Measurements from ENCODE around the gene ADAD2. TPM values are rescaled to one million over a fixed set of nuclear protein-coding genes. Genes with fewer than 3 reads are reported as not detected.
A peak's percentile ranks its signal among the peaks of the same experiment; 100 is the strongest.

The ADAD2 gene
- total RNA-seq, 4 donors from 2014 or later = not detected

GRCh38 chr16:84183572-84183875 lies 7.4 kb upstream of the ADAD2 start:
- no peaks in the 10 kb centered on the region for H3K27me3 ChIP-seq
- DNase-seq (no peak), ATAC-seq (no peak)
- intact Hi-C loops (cut with DNase I; ENCODE audit: low total_unique reads) (no loop called here), in situ Hi-C loops (cut with MboI; ENCODE audit: low sequenced_read_pairs in 4 of 4) (loop anchor here in 3 of 4 donors (10.0 to 25.0 kb wide), 5 partner anchors 96 to 371 kb away; partner anchors contain the start of genes OSGIN1 (in 2 of the 3), HSBP1 (in 1 of the 3) and NECAB2 (in 1 of the 3))
- H3K4me3 ChIP-seq = no peak overlapping the region
- peaks cover 0 to 52% of the 10 kb centered on the region in 2 donors for H3K36me3 ChIP-seq
- TF ChIP-seq, protein P1, sequence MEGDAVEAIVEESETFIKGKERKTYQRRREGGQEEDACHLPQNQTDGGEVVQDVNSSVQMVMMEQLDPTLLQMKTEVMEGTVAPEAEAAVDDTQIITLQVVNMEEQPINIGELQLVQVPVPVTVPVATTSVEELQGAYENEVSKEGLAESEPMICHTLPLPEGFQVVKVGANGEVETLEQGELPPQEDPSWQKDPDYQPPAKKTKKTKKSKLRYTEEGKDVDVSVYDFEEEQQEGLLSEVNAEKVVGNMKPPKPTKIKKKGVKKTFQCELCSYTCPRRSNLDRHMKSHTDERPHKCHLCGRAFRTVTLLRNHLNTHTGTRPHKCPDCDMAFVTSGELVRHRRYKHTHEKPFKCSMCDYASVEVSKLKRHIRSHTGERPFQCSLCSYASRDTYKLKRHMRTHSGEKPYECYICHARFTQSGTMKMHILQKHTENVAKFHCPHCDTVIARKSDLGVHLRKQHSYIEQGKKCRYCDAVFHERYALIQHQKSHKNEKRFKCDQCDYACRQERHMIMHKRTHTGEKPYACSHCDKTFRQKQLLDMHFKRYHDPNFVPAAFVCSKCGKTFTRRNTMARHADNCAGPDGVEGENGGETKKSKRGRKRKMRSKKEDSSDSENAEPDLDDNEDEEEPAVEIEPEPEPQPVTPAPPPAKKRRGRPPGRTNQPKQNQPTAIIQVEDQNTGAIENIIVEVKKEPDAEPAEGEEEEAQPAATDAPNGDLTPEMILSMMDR (IDR thresholded peaks at IDR 0.05 in 4 of 5, conservative IDR thresholded peaks at IDR 0.05 in 1 of 5) = no peak
- TF ChIP-seq POLR2A (IDR thresholded peaks at IDR 0.05) = no peak
- H3K9me3 ChIP-seq = no peaks in the 10 kb centered on the region
- peak overlapping the region in 3 of 4 donors; percentile 62 to 82 (median 81) for H3K27ac ChIP-seq
- peaks cover 0 to 8% of the 10 kb centered on the region in 2 donors for H3K4me1 ChIP-seq

- no peak for TF ChIP-seq POLR2A (IDR thresholded peaks at IDR 0.05)
- TF ChIP-seq, protein P1 (IDR thresholded peaks at IDR 0.05 in 4 of 5, conservative IDR thresholded peaks at IDR 0.05 in 1 of 5) = peak in 2 of 5 experiments; percentile 33 to 35
- no peak for ATAC-seq
- Histone ChIP-seq H3K4me3 (no peak overlapping the region), H3K36me3 (peaks cover 0 to 48% of the 10 kb centered on the region in 2 donors), H3K9me3 (no peaks in the 10 kb centered on the region), H3K27ac (peak overlapping the region in 3 of 4 donors; percentile 62 to 82 (median 81)), H3K27me3 (no peaks in the 10 kb centered on the region), H3K4me1 (peaks cover 0 to 8% of the 10 kb centered on the region in 2 donors)
- in situ Hi-C loops (cut with MboI; ENCODE audit: low sequenced_read_pairs in 4 of 4) = loop anchor here in 3 of 4 donors (10.0 to 25.0 kb wide), 5 partner anchors 97 to 372 kb away; partner anchors contain the start of genes OSGIN1 (in 2 of the 3), HSBP1 (in 1 of the 3) and NECAB2 (in 1 of the 3)
- DNase-seq = no peak
- intact Hi-C loops (cut with DNase I; ENCODE audit: low total_unique reads) = no loop called here
These were observed 6.9 kb upstream of the ADAD2 start for GRCh38 chr16:84183911-84184591.

DNA sequence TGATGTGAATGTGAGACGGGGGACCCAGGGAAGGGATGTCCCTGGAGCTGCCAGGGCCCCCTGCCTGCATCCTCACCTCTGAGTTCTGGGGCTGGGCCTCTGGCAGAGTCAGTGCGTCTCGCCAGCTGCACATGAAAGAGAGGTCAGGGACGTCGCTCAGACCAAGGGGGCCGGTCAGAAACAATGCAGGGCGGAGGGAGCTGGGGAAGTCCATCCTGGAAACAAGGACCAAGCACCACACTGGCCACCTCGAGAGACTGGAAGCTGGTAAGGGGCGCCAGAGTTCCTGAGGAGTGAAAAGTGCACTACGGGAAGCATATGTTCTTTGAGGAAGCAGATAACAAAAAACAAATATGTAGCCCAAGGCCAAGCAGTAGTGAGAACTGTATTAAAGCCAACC lies 6.2 kb upstream of the ADAD2 start:
- intact Hi-C loops (cut with DNase I; ENCODE audit: low total_unique reads) (loop anchor here (5.0 kb wide), 1 partner anchor 217 kb away; the partner anchor contains the start of gene NECAB2), in situ Hi-C loops (cut with MboI; ENCODE audit: low sequenced_read_pairs in 4 of 4) (loop anchor here in 3 of 4 donors (10.0 to 25.0 kb wide), 5 partner anchors 97 to 372 kb away; partner anchors contain the start of genes OSGIN1 (in 2 of the 3), HSBP1 (in 1 of the 3) and NECAB2 (in 1 of the 3))
- Histone ChIP-seq H3K4me1 (peaks cover 0 to 8% of the 10 kb centered on the region in 2 donors), H3K27ac (peak overlapping the region in 3 of 4 donors; percentile 81 to 86 (median 82)), H3K36me3 (peaks cover 0 to 48% of the 10 kb centered on the region in 2 donors), H3K27me3 (no peaks in the 10 kb centered on the region), H3K4me3 (peak overlapping the region in 1 of 4 donors; percentile 99), H3K9me3 (no peaks in the 10 kb centered on the region)
- TF ChIP-seq, protein P1 (IDR thresholded peaks at IDR 0.05 in 4 of 5, conservative IDR thresholded peaks at IDR 0.05 in 1 of 5) = no peak
- no peak for TF ChIP-seq POLR2A (IDR thresholded peaks at IDR 0.05)
- ATAC-seq = peak in 1 of 2 donors; percentile 30
- DNase-seq = no peak

GRCh38 chr16:84186685-84187437 lies 4.1 kb upstream of the ADAD2 start, which contains the start of gene TAF1C:
Gene TAF1C (minus strand): TSS chr16:84187057. CDS start chr16:84184988, 2,069 bp downstream.
- Histone ChIP-seq H3K27ac (peak within 1 kb of the TSS; percentile 81 to 86 (median 82)), H3K36me3 (peaks cover 0 to 28% of the 10 kb centered on the region in 2 donors), H3K4me3 (peak within 1 kb of the TSS; percentile 74 to 100 (median 98)), H3K4me1 (peaks cover 0 to 8% of the 10 kb centered on the region in 2 donors), H3K27me3 (no peaks in the 10 kb centered on the region), H3K9me3 (no peaks in the 10 kb centered on the region)
- peak; percentile 91 to 97 for ATAC-seq
- intact Hi-C loops (cut with DNase I; ENCODE audit: low total_unique reads) = loop anchor here (1.0 to 5.0 kb wide), 6 partner anchors 42 to 360 kb away; partner anchors contain the start of genes DNAAF1, HSDL1, MBTPS1 and MEAK7
- peak; percentile 74 to 92 for DNase-seq
- in situ Hi-C loops (cut with MboI; ENCODE audit: low sequenced_read_pairs in 4 of 4) = loop anchor here in 3 of 4 donors (10.0 to 25.0 kb wide), 5 partner anchors 100 to 375 kb away; partner anchors contain the start of genes OSGIN1 (in 2 of the 3), HSBP1 (in 1 of the 3) and NECAB2 (in 1 of the 3)
- TF ChIP-seq POLR2A (IDR thresholded peaks at IDR 0.05) = peak; percentile 10 to 34
- TF ChIP-seq, protein P1 (IDR thresholded peaks at IDR 0.05 in 4 of 5, conservative IDR thresholded peaks at IDR 0.05 in 1 of 5) = peak; percentile 92 to 97 (median 96)

Measured in gastrocnemius medialis (tissue), 4 donors.